T47D (cell line): ENCODE measurements around the gene TLR7.

Experiments
- DNase-seq, 2 experiments: peaks; one replicate each; pipeline versions ENCODE4 v3.0.0 to v3.0.0-alpha.2; 2011 to 2012; ENCODE audit warnings: low read depth in 1 of 2, low spot score in 1 of 2
- JUND ChIP-seq: IDR thresholded peaks from 2 replicates; pipeline ENCODE4 v1.6.1; 2012; ENCODE audit warnings: low read depth
- in situ Hi-C: cut with HindIII; loops from 2 replicates; pipeline ENCODE4 v1.10.0; 2016; ENCODE audit warnings: low sequenced_read_pairs, low pct_unique_long_range_greater_than_20kb

TLR7 gene

GRCh38 chrX:12866451-12867377 lies at the start of gene TLR7:
Gene TLR7 (plus strand): TSS chrX:12867072. CDS start chrX:12867579, 507 bp downstream.
- no peak for DNase-seq
- in situ Hi-C loops: no loop called here
- TF ChIP-seq JUND: no peak

DNA sequence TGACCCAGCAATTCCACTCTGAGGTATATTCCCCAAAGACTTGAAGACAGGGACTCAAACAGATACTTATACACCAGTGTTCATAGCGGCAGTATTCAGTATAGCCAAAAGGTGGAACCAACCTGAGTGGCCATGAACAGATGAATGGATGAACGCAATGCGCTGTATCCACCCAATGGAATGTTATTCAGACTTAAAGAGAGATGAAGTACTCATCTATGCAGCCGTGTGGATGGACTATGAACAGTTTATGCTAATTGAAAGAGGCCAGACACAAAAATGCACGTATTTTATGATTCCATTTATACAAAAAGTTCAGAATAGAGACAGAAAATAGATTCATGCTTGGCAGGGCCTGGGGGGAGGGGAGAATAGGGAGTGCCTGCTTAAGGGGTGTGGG lies 49.3 kb upstream of the TLR7 start:
- in situ Hi-C loops: no loop called here
- DNase-seq: no peak
- TF ChIP-seq JUND: no peak

- DNase-seq: no peak
- in situ Hi-C loops: no loop called here
- TF ChIP-seq JUND: no peak
Measured at GRCh38 chrX:12819222-12819621, 47.6 kb upstream of the TLR7 start.

- in situ Hi-C loops: no loop called here
- TF ChIP-seq JUND: no peak
- no peak for DNase-seq
Measured at GRCh38 chrX:12820737-12821136, 46.1 kb upstream of the TLR7 start.

- TF ChIP-seq JUND: no peak
- no peak for DNase-seq
- in situ Hi-C loops: no loop called here
Measured at GRCh38 chrX:12824944-12825343, 41.9 kb upstream of the TLR7 start.

GRCh38 chrX:12825801-12826200 lies 41.1 kb upstream of the TLR7 start:
- in situ Hi-C loops: no loop called here
- TF ChIP-seq JUND: no peak
- DNase-seq: no peak

DNA sequence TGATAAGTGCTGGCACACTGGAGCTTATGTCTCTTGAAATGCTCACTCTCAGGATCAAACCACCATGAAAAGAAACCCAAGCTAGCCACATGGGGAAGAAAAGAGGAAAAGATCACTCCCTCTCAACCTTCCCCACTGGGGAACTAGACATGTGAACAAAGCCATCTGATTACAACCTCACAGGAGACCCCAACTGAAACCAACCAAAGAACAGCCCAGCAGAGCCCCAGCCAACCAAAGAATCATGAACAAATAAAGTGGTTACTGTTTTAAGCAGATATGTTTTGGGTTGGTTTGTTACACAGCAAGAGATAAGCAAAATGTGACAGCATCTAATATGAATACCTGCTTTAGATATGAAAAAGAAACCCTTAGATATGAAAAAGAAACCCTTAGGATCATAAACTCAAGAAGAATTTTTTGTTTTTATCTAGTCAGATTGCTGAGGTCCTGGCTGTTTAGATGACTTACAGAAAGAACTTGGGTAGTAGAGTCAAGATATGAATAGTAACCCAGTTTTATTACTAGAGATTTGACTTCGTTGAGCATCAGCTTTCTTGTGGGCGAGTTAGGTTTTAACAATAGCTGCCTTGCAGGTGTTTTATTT lies 23.7 kb upstream of the TLR7 start:
- no peak for TF ChIP-seq JUND
- DNase-seq: no peak
- in situ Hi-C loops: no loop called here

DNA sequence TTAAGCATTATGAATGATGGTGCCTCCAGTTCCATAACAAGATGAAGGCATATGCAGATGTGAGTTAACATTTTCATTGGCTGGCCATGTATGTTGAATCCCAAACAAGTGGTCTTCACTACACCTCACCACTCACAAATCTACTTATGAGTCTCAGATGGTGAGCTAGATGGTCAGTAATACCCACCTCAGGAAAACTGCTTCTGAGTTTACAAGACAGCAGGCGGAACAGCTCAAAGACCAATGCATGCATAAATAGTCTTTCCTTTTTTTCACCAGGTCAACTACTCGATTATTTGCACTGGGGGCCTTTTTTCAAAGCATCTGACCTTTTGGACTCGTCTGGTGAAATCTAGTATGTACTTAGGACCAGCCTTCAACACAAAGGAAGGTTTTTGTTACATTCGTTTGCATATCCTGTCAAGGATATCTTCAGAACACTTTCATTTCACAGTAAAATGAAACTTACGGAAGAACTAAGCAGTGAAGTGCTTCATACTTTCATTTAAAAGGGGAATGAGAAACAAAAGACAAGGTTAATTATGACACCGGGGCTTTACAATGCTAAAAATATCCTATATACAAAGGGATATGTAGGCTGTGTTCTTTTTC lies 23.1 kb upstream of the TLR7 start:
- TF ChIP-seq JUND: no peak
- DNase-seq: no peak
- in situ Hi-C loops: no loop called here

DNA sequence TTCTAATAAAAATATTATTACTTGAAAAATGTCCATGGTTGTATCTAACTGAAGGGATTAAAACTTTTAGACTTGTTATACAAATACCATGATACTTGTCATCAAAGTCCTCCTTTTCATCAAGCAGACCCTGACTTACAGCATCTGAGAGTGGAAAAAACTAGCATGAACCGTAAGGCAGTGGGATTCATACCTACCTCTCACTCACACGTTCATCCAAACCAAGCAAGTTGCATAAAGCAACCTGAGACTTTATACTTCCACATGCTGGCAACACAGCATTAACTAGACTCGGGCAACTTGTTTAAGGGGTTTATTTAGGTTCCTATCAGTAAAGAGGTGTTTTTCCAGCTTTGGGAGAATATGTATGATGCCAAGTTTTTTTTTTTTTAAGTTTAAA lies 22.6 kb upstream of the TLR7 start:
- TF ChIP-seq JUND: no peak
- DNase-seq: no peak
- in situ Hi-C loops: no loop called here

GRCh38 chrX:12865359-12865758 lies 1.5 kb upstream of the TLR7 start:
- in situ Hi-C loops: no loop called here
- DNase-seq: no peak
- TF ChIP-seq JUND: no peak

GRCh38 chrX:12867685-12868084 lies 813 bp downstream of the TLR7 start:
- no peak for TF ChIP-seq JUND
- no peak for DNase-seq
- in situ Hi-C loops: no loop called here

DNA sequence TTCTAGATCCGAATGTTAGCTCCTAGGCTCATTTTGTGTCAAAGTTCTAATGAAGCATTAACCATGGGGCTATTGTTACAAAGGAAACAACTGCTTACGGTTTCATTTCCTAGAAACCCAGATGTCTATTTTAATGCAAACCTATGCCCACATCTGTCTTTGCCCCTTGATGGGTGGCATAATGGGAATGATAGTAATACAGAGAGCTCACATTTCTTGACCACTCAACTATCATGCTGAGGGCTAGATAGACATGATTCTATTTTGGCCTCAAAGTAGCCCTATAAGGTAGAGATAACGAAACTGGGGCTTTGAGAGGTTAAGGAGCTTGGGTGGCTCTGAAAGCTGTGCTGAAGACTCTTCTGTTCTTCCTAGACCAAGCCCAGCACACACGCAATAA lies 1.9 kb downstream of the TLR7 start:
- no peak for TF ChIP-seq JUND
- in situ Hi-C loops: no loop called here
- no peak for DNase-seq

GRCh38 chrX:12871257-12871656 lies 4.4 kb downstream of the TLR7 start:
- TF ChIP-seq JUND: no peak
- in situ Hi-C loops: no loop called here
- no peak for DNase-seq

DNA sequence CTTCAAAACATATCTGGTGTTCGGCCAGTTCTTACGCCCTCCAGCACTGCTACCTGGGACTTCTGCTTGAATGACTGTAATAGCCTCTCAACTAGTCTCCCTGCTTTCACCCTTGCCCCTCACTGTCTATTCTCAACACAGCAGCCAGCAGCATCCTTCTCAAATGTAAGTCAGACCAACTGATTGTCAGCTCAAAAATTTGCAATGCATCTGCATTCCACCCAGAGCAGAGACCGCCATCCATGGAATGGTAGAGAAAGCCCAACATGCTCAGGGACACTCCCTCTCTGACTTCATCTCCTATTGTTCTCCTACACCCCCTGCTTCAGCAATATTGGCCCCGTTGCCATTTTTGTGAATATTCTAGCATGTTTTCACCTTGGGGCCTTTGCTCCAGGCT lies 5.9 kb downstream of the TLR7 start:
- in situ Hi-C loops: no loop called here
- no peak for TF ChIP-seq JUND
- no peak for DNase-seq
